ENCODE measurements around the gene SNAI1. TPM values are rescaled to one million over a fixed set of nuclear protein-coding genes. Genes with fewer than 3 reads are reported as not detected.

Gene SNAI1
- total RNA-seq, 1 donor from 2014 or later = 3.9 TPM

GRCh38 chr20:50017576-50018248 is 34.9 kb downstream of the SNAI1 start:
- H3K27me3 Mint-ChIP-seq (ENCODE audit: unreplicated experiment) = peaks cover 7% of the 10 kb centered on the region
- no peak overlapping the region for H3K4me3 Mint-ChIP-seq (ENCODE audit: unreplicated experiment)
- H3K4me1 Mint-ChIP-seq (ENCODE audit: low read depth, unreplicated experiment) = peaks cover 13% of the 10 kb centered on the region
- H3K36me3 Mint-ChIP-seq (ENCODE audit: unreplicated experiment) = no peaks in the 10 kb centered on the region
- no peak for DNase-seq
- H3K27ac Mint-ChIP-seq (ENCODE audit: unreplicated experiment) = no peak overlapping the region
- H3K9me3 Mint-ChIP-seq (ENCODE audit: unreplicated experiment) = peaks cover 2% of the 10 kb centered on the region
- no peak for TF ChIP-seq CTCF (IDR thresholded peaks at IDR 0.05; ENCODE audit: partially characterized antibody, unreplicated experiment)

- Mint-ChIP-seq H3K36me3 (ENCODE audit: unreplicated experiment) (no peaks in the 10 kb centered on the region), H3K9me3 (ENCODE audit: unreplicated experiment) (peaks cover 2% of the 10 kb centered on the region), H3K4me3 (ENCODE audit: unreplicated experiment) (no peak overlapping the region), H3K27ac (ENCODE audit: unreplicated experiment) (no peak overlapping the region), H3K27me3 (ENCODE audit: unreplicated experiment) (peaks cover 6% of the 10 kb centered on the region), H3K4me1 (ENCODE audit: low read depth, unreplicated experiment) (peaks cover 9% of the 10 kb centered on the region)
- no peak for DNase-seq
- TF ChIP-seq CTCF (IDR thresholded peaks at IDR 0.05; ENCODE audit: partially characterized antibody, unreplicated experiment) = no peak
Measured at GRCh38 chr20:50019466-50020256, 36.9 kb downstream of the SNAI1 start.

GRCh38 chr20:50020288-50020687 is 37.5 kb downstream of the SNAI1 start:
- Mint-ChIP-seq H3K4me1 (ENCODE audit: low read depth, unreplicated experiment) (peaks cover 7% of the 10 kb centered on the region), H3K4me3 (ENCODE audit: unreplicated experiment) (no peak overlapping the region), H3K9me3 (ENCODE audit: unreplicated experiment) (no peaks in the 10 kb centered on the region), H3K27ac (ENCODE audit: unreplicated experiment) (no peak overlapping the region), H3K27me3 (ENCODE audit: unreplicated experiment) (peaks cover 4% of the 10 kb centered on the region), H3K36me3 (ENCODE audit: unreplicated experiment) (no peaks in the 10 kb centered on the region)
- no peak for DNase-seq
- no peak for TF ChIP-seq CTCF (IDR thresholded peaks at IDR 0.05; ENCODE audit: partially characterized antibody, unreplicated experiment)

GRCh38 chr20:50022676-50023075 is 39.9 kb downstream of the SNAI1 start:
- no peak for DNase-seq
- H3K4me3 Mint-ChIP-seq (ENCODE audit: unreplicated experiment) = no peak overlapping the region
- peaks cover 4% of the 10 kb centered on the region for H3K27me3 Mint-ChIP-seq (ENCODE audit: unreplicated experiment)
- no peak for TF ChIP-seq CTCF (IDR thresholded peaks at IDR 0.05; ENCODE audit: partially characterized antibody, unreplicated experiment)
- no peak overlapping the region for H3K27ac Mint-ChIP-seq (ENCODE audit: unreplicated experiment)
- peaks cover 3% of the 10 kb centered on the region for H3K4me1 Mint-ChIP-seq (ENCODE audit: low read depth, unreplicated experiment)
- H3K36me3 Mint-ChIP-seq (ENCODE audit: unreplicated experiment) = no peaks in the 10 kb centered on the region
- H3K9me3 Mint-ChIP-seq (ENCODE audit: unreplicated experiment) = no peaks in the 10 kb centered on the region

Measured in glutamatergic neuron (in vitro differentiated cells).